Thoracic aorta (tissue), 2 donors: ENCODE results near the gene IFI27. TPM values are rescaled to one million over a fixed set of nuclear protein-coding genes. Genes with fewer than 3 reads are reported as not detected.

ENCODE experiments used
- ATAC-seq: fragments of 150-250 bp; one replicate; pipeline ENCODE4 v1.8.0; 2017; ENCODE audit warnings: low read depth; ENCODE audit not compliant: insufficient number of reproducible peaks, low FRiP score
- DNase-seq: peaks from one replicate; pipeline ENCODE4 v3.0.0-alpha.2; 2020; ENCODE audit warnings: low spot score
- H3K27ac ChIP-seq, 2 donors: fragments of 200-600 bp; sonication (generic); 1 replicate in 1 of 2; 2 replicates in 1 of 2; pipeline ENCODE4 v1.5.1; 2016; ENCODE audit warnings: mild to moderate bottlenecking in 2 of 2, moderate library complexity in 2 of 2
- H3K27me3 ChIP-seq: fragments of 200-600 bp; sonication (generic); replicated peaks from 2 replicates; pipeline ENCODE4 v1.6.0; 2016; ENCODE audit warnings: mild to moderate bottlenecking; ENCODE audit not compliant: insufficient read depth
- H3K36me3 ChIP-seq: fragments of 200-600 bp; sonication (generic); one replicate; pipeline ENCODE4 v1.5.1; 2016
- H3K4me1 ChIP-seq, 2 donors: fragments of 200-600 bp; sonication (generic); 1 replicate in 1 of 2; 2 replicates in 1 of 2; pipeline versions ENCODE4 v1.5.1 to v1.6.0; 2016; ENCODE audit warnings: low read depth in 2 of 2, mild to moderate bottlenecking in 1 of 2; ENCODE audit not compliant: control insufficient read depth in 1 of 2
- H3K4me3 ChIP-seq: fragments of 200-600 bp; sonication (generic); 2 replicates; pipeline ENCODE4 v1.5.1; 2016; ENCODE audit warnings: mild to moderate bottlenecking
- H3K9me3 ChIP-seq: fragments of 200-600 bp; sonication (generic); 2 replicates; pipeline ENCODE4 v1.5.1; 2016
- CTCF ChIP-seq: fragments of 200-600 bp; sonication (generic); IDR thresholded peaks from one replicate; pipeline ENCODE4 v1.5.1; 2019; ENCODE audit warnings: antibody characterized with exemption
- total RNA-seq, 2 donors: library from RNA; depleted of rRNA; stranded (reverse); fragments of >200 nt; gene quantifications; one replicate each; pipeline versions ENCODE4 v1.1.0 to v1.2.3, GENCODE V29; 2016

The IFI27 gene
- total RNA-seq, 2 donors from 2014 or later: 79.8 to 96.3 TPM

- TF ChIP-seq CTCF: no peak
These were observed 10.3 kb downstream of the IFI27 start for GRCh38 chr14:94120667-94121340.

DNA sequence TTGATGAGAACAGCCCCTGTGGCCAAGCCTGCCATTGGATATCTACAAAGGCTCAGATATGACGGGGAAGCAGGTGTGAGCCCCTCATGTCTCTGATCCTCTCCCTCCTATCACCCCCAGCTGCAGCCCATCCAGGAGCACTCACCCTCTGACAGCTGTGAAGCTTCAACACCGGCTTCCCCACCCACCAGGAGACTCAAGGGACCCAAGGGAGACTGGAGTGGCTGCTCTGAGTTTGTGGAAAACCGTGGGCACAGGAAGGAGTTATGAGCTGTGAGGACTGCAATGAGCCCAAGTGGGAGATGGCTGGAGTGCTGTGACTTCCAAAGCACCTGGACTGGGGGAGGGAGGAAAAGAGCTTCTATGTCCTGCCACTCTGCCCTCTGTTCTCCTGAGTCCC is 10.9 kb downstream of the IFI27 start:
- Histone ChIP-seq H3K9me3 (no peaks in the 10 kb centered on the region), H3K4me1 (peaks cover 0 to 7% of the 10 kb centered on the region in 2 donors), H3K4me3 (no peak overlapping the region), H3K27me3 (no peaks in the 10 kb centered on the region), H3K27ac (no peak overlapping the region), H3K36me3 (no peaks in the 10 kb centered on the region)
- no peak for TF ChIP-seq CTCF
- DNase-seq: no peak
- ATAC-seq: no peak

More at GRCh38 chr14:94120667-94121340, 10.3 kb downstream of the IFI27 start:
- Histone ChIP-seq H3K27ac (no peak overlapping the region), H3K4me3 (no peak overlapping the region), H3K9me3 (no peaks in the 10 kb centered on the region), H3K36me3 (no peaks in the 10 kb centered on the region), H3K4me1 (peaks cover 0 to 7% of the 10 kb centered on the region in 2 donors), H3K27me3 (no peaks in the 10 kb centered on the region)
- DNase-seq: no peak
- no peak for ATAC-seq

DNA sequence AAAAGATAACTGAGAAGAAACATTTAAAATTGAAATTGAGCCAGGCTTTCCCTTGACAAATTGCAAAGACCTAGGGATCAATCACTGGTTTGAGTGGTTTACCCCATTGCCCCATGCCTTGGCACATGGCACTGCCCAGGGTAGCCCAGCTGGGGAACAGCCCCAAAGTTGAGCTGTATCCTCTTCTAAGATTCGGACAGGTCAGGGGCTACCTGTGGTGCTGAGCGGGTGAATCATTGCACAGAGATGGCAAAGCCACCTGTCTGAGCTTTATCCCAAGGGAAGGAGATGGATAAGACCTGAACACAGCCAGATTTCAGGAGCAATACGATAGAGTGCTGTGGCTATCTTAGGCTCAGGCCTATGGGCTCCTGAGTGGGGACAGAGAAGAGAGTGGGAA is 11.9 kb downstream of the IFI27 start:
- no peak overlapping the region for H3K4me3 ChIP-seq
- no peak for DNase-seq
- H3K27ac ChIP-seq: no peak overlapping the region
- H3K9me3 ChIP-seq: no peaks in the 10 kb centered on the region
- H3K4me1 ChIP-seq: peaks cover 0 to 7% of the 10 kb centered on the region in 2 donors
- TF ChIP-seq CTCF: no peak
- no peak for ATAC-seq
- no peaks in the 10 kb centered on the region for H3K27me3 ChIP-seq
- H3K36me3 ChIP-seq: no peaks in the 10 kb centered on the region

GRCh38 chr14:94123296-94123695 is 12.8 kb downstream of the IFI27 start:
- Histone ChIP-seq H3K4me3 (no peak overlapping the region), H3K27me3 (no peaks in the 10 kb centered on the region), H3K27ac (no peak overlapping the region), H3K36me3 (no peaks in the 10 kb centered on the region), H3K9me3 (no peaks in the 10 kb centered on the region), H3K4me1 (peaks cover 0 to 7% of the 10 kb centered on the region in 2 donors)
- TF ChIP-seq CTCF: no peak
- no peak for ATAC-seq
- no peak for DNase-seq

GRCh38 chr14:94123868-94124267 is 13.3 kb downstream of the IFI27 start:
- Histone ChIP-seq H3K27ac (no peak overlapping the region), H3K4me3 (no peak overlapping the region), H3K9me3 (no peaks in the 10 kb centered on the region), H3K4me1 (peaks cover under 1 to 12% of the 10 kb centered on the region in 2 donors), H3K27me3 (no peaks in the 10 kb centered on the region), H3K36me3 (no peaks in the 10 kb centered on the region)
- TF ChIP-seq CTCF: no peak
- ATAC-seq: no peak
- no peak for DNase-seq
